NCI-H345 (cell line): ENCODE data around the gene TMEM59.
"Not testable (repeated sequence)": the region's sequence is repeated elsewhere in the genome, so short reads cannot be mapped to it uniquely, and the experiment has no call there.

Experiments used
- DNase-seq: peaks from one replicate; lab custom pipeline; 2025; lab: John Stamatoyannopoulos, UW

The TMEM59 gene

DNA sequence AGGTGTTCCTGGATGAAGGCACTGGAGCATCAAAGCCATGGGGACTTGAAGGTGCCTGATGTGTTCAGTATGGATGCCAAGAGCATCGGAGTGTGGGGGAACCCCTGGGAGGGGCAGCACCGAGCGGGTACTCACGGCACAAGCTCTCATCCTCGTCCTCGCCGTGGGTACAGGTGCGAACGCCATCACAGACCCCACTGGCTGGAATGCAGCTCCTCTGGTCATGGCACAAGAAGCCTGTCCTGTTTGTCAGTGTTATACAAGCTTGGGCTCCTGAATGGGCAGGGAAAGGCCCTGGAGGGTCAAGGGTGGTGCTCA, 41.0 kb downstream of the TMEM59 start:
- no peak for DNase-seq

- DNase-seq: no peak
Measured at GRCh38 chr1:54011316-54012007, 41.5 kb downstream of the TMEM59 start.

GRCh38 chr1:54010415-54011117, 42.4 kb downstream of the TMEM59 start:
- no peak for DNase-seq

GRCh38 chr1:54009406-54009805, 43.6 kb downstream of the TMEM59 start:
- DNase-seq: no peak

GRCh38 chr1:54008876-54009275, 44.1 kb downstream of the TMEM59 start:
- DNase-seq: no peak

DNA sequence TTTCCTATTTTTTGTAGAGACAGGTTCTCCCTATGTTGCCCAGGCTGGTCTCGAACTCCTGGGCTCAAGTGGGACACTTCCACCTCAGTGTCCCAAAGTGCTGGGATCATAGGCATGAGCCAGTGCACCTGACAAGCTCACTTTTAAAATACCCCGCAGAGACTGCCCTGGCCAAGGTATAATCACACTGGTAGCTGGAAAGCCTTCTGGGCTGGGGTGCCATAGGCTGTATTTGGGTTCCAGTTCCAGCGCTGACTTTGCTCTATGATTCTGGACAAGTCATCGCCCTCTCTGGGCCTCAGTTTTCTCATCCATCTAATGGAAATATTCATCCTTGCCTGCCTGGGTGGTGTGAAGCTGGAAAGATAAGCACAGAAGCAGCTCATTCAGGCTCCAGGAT, 45.4 kb downstream of the TMEM59 start:
- no peak for DNase-seq

DNA sequence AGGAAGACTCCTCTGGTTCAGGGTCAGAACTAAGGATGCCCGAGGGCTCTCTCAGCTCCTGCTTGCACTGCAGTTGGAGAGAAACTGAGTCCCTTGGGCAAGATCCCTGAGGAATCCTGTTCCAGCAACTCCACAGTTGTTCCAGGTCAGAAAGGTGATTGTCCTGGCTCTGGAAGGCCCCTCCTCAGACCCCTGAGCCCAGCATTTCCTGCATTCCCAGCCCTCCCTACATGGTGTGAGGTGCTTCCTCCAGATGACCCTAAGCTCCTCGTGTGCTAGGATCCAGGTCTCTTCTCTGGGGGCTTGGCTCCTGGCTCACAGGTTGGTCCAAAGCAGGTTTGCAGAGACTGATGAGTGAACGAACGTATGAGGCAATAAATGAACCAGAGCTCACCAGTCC, 46.5 kb downstream of the TMEM59 start:
- DNase-seq: no peak

- no peak for DNase-seq
Measured at GRCh38 chr1:54004481-54005049, 48.4 kb downstream of the TMEM59 start.

- not testable (repeated sequence) for DNase-seq
Measured at GRCh38 chr1:54003750-54004480, 49.1 kb downstream of the TMEM59 start.

GRCh38 chr1:54003249-54003646, 49.8 kb downstream of the TMEM59 start:
- no peak for DNase-seq

GRCh38 chr1:54002544-54003248, 50.3 kb downstream of the TMEM59 start:
- no peak for DNase-seq

DNA sequence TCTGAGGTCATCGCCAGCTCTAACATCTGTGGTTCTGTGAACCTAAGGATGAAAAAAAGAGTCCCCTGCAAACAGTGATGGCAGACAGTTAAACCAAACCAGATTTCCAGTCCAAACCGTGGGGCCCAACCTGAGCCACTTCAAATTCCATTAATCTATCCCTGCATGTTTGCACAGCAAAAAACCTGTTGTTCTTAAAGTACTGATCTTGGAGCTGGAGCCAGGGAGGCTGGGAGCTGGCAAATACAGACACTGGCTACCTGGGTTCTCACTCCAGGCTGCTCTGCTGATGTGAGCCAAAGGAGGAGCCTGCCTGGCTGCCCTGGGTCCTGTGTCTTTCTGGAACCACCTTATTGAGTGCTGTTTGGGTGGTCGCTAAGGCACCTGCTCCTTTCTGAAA, 51.4 kb downstream of the TMEM59 start:
- DNase-seq: peak; percentile 47

- no peak for DNase-seq
Measured at GRCh38 chr1:53999920-54000319, 53.1 kb downstream of the TMEM59 start.

GRCh38 chr1:53998223-53998622, 54.8 kb downstream of the TMEM59 start:
- no peak for DNase-seq

DNA sequence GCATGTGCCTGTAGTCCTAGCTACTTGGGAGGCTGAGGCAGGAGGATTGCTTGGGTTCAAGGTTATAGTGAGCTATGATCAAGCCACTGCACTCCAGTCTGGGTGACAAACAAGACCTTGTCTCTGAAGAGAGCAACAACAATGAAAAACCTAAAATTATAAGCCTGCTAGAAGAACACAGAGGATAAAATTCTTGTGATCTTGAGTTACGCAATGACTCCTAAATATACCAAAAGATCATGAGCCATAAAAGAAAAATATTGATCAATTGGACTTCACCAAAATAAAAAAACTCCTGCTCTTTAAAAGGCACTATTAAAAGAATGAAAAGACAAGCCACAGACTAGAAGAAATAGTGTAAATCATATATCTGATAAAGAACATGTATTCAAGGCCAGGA, 57.3 kb downstream of the TMEM59 start:
- DNase-seq: no peak

- DNase-seq: not testable (repeated sequence)
Measured at GRCh38 chr1:53994516-53994915, 58.5 kb downstream of the TMEM59 start.

DNA sequence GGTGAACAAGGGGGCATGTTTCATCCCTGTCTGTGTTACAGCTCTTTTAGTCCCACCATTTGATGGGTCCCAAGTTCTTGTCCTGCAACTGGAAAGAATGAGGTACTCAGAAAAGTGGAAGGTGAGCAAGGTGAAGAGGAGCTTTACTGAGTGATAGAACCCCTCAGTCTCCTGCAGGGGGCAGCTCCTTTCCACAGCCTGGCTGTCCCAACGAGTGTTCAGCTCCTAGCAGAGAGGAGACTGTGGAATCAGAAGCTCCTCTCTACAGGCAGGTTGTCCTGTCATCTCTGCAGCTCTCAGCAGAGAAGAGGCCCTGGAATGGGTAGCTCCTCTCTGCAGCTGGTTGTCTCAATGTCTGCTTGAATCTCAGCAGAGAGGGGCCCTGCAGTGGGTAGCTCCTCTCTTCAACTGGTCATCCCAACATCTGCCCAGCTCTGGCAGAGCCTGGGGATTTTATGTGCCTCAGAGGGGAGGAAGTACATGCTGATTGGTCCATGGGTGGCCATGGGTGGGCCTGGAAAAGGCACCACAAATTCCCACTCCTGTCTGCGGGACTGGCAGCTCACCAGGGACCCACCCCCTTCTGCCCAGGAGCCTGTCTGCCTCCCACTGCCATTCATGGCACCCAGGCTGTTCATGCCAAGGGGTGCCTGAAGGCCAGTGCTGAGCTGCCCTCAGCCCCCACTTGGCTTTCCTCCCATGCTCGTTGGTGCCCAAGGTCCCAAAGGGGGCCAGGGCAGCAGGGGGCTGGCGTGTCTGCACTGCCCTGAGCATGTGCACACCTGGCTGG, 60.7 kb downstream of the TMEM59 start:
- no peak for DNase-seq

- no peak for DNase-seq
Measured at GRCh38 chr1:53987880-53988279, 65.1 kb downstream of the TMEM59 start.

- no peak for DNase-seq
Measured at GRCh38 chr1:53986458-53986857, 66.5 kb downstream of the TMEM59 start.

DNA sequence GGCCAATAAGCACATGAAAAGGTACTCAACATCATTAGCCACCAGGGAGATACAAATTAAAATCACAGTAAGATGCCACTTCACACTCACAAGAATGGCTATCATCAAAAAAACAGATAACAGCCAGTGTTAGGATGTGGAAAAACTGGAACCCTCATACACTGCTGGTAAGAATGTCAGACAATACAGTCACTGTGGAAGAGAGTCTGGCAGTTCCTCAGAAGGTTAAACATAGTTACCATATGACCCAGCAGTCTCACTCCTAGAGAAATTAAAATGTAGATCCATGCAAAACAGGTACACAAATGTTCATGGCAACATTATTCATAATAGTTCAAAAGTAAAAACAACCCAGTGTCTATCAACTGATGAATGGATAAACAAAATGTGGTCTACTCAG, 68.3 kb downstream of the TMEM59 start:
- no peak for DNase-seq

DNA sequence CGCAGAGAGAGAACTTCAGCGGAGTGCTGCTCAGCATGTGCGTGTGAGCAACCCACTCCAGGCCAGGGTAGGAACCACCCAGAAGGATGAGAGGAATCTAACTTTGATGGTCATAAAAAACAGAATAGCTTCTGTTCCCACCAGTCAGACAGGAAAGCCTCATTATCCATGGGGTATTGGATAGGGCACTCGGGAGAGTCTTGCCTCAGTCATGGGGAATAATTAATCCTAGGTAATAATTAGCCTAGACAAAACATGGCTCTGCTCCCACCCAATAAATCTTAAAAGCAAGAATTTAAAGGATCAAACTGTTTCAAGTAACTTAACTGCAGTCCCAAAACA, 70.3 kb downstream of the TMEM59 start:
- DNase-seq: no peak
